Naive thymus-derived CD4-positive, alpha-beta T cell (primary cell): ENCODE measurements around the gene SPTAN1. TPM values are rescaled to one million over a fixed set of nuclear protein-coding genes. Genes with fewer than 3 reads are reported as not detected.
"Not testable (repeated sequence)": the region's sequence is repeated elsewhere in the genome, so short reads cannot be mapped to it uniquely, and the experiment has no call there.

Source experiments
- ATAC-seq: fragments of 150-1000 bp; cut with Tn5 transposase; 2 replicates; pipeline ENCODE4 v1.10.0; 2021; ENCODE audit warnings: mild to moderate bottlenecking, moderate library complexity
- CTCF ChIA-PET: fragments of 350-600 bp; sonication (Branson Sonifier 250); formaldehyde crosslinking; loops from one replicate; lab custom pipeline; 2021; ENCODE audit warnings: antibody characterized with exemption; lab: Charles Lee
- POLR2A ChIA-PET: fragments of 350-600 bp; sonication (Branson Sonifier 250); formaldehyde crosslinking; loops from one replicate; lab custom pipeline; 2021; ENCODE audit warnings: antibody characterized with exemption, inconsistent platforms; lab: Charles Lee
- DNase-seq, 9 donors: peaks; one replicate each; pipeline versions ENCODE4 v3.0.0 to v3.0.0-alpha.2; 2020 to 2022; ENCODE audit warnings: mixed read lengths in 1 of 9
- H3K27ac ChIP-seq: one replicate; pipeline ENCODE4 v1.7.0; 2013; ENCODE audit warnings: mild to moderate bottlenecking, low read depth, low read length, moderate library complexity
- H3K27me3 ChIP-seq, 2 donors: one replicate each; pipeline ENCODE4 v1.7.0; 2013; ENCODE audit warnings: low read length in 2 of 2, mild to moderate bottlenecking in 2 of 2, moderate library complexity in 2 of 2; ENCODE audit not compliant: control insufficient read depth in 2 of 2, insufficient read depth in 2 of 2
- H3K36me3 ChIP-seq, 3 experiments: 1 replicate in 2 of 3; 2 replicates in 1 of 3; pipeline ENCODE4 v1.7.0; 2013; ENCODE audit warnings: low read length in 3 of 3, mild to moderate bottlenecking in 3 of 3, moderate library complexity in 1 of 3; ENCODE audit not compliant: insufficient read depth in 3 of 3, control insufficient read depth in 2 of 3
- H3K4me1 ChIP-seq, 2 donors: one replicate each; pipeline ENCODE4 v1.7.0; 2013; ENCODE audit warnings: low read length in 2 of 2, mild to moderate bottlenecking in 2 of 2, moderate library complexity in 1 of 2; ENCODE audit not compliant: control insufficient read depth in 2 of 2, insufficient read depth in 2 of 2
- H3K4me3 ChIP-seq: 2 replicates; pipeline ENCODE4 v1.7.0; 2013; ENCODE audit warnings: mild to moderate bottlenecking, low read length
- H3K9me3 ChIP-seq, 3 experiments: 1 replicate in 2 of 3; 2 replicates in 1 of 3; pipeline ENCODE4 v1.7.0; 2013; ENCODE audit warnings: low read length in 3 of 3; ENCODE audit not compliant: control insufficient read depth in 2 of 3
- H3K27ac Mint-ChIP-seq, 9 donors: one replicate each; pipeline ENCODE4 v1.8.0; 2020 to 2022; ENCODE audit warnings: mixed read lengths in 9 of 9, mild to moderate bottlenecking in 8 of 9, moderate library complexity in 5 of 9, inconsistent platforms in 2 of 9
- H3K27me3 Mint-ChIP-seq, 5 donors: one replicate each; pipeline ENCODE4 v1.8.0; 2021 to 2022; ENCODE audit warnings: mixed read lengths in 5 of 5, mild to moderate bottlenecking in 1 of 5
- H3K36me3 Mint-ChIP-seq, 5 donors: one replicate each; pipeline ENCODE4 v1.8.0; 2020 to 2022; ENCODE audit warnings: mixed read lengths in 5 of 5, mild to moderate bottlenecking in 3 of 5, inconsistent platforms in 1 of 5
- H3K4me1 Mint-ChIP-seq, 7 donors: one replicate each; pipeline ENCODE4 v1.8.0; 2020 to 2022; ENCODE audit warnings: mixed read lengths in 7 of 7, mild to moderate bottlenecking in 3 of 7, inconsistent platforms in 1 of 7
- H3K4me3 Mint-ChIP-seq, 10 donors: one replicate each; pipeline ENCODE4 v1.8.0; 2020 to 2022; ENCODE audit warnings: mild to moderate bottlenecking in 10 of 10, mixed read lengths in 10 of 10, moderate library complexity in 6 of 10, inconsistent platforms in 2 of 10
- H3K9me3 Mint-ChIP-seq, 11 donors: one replicate each; pipeline ENCODE4 v1.8.0; 2020 to 2022; ENCODE audit warnings: mixed read lengths in 11 of 11, mild to moderate bottlenecking in 4 of 11, inconsistent platforms in 1 of 11, moderate library complexity in 1 of 11
- intact Hi-C, 2 donors: fragments of 100-400 bp; cut with micrococcal nuclease; formaldehyde crosslinking; loops; one replicate each; pipeline ENCODE4 v1.15.1; 2023
- polyA plus RNA-seq, 2 donors: library from polyadenylated mRNA; unstranded; fragments of 300-500 nt; fragmentation: Illumina TruSeq; gene quantifications; one replicate each; pipeline ENCODE4 v1.2.3, GENCODE V29; 2021
- total RNA-seq, 6 experiments: library from RNA in 5 of 6; stranded (reverse) in 5 of 6; gene quantifications; 1 replicate in 5 of 6; 2 replicates in 1 of 6; pipeline ENCODE4 v1.2.3 and lab custom pipeline; 2021 to 2026

The SPTAN1 gene
- total and polyA plus RNA-seq, 7 experiments from 2014 or later, result 46.6 to 433 (median 365) TPM

- H3K4me3 Mint-ChIP-seq, result peak overlapping the region in 6 of 10 donors; percentile 8 to 97 (median 92)
- H3K36me3 Mint-ChIP-seq, result peaks cover 0 to 1% (median 0%) of the 10 kb centered on the region in 5 donors
- no peaks in the 10 kb centered on the region for H3K27me3 Mint-ChIP-seq
- H3K27ac Mint-ChIP-seq, result peak overlapping the region in 3 of 9 donors; percentile 17 to 100 (median 95)
- H3K4me1 Mint-ChIP-seq, result peaks cover 0 to 14% (median 7%) of the 10 kb centered on the region in 7 donors
- H3K27me3 ChIP-seq, result no peaks in the 10 kb centered on the region
- H3K9me3 ChIP-seq, result no peaks in the 10 kb centered on the region
- H3K27ac ChIP-seq, result no peak overlapping the region
- peaks cover 3 to 9% of the 10 kb centered on the region in 2 donors for H3K4me1 ChIP-seq
- POLR2A ChIA-PET, result interaction anchor here (1.1 to 2.4 kb wide), 7 partner anchors 27 to 316 kb away, joined by 3 to 32 read pairs (median 5); partner anchors contain the start of genes ENDOG, SET and ZER1
- H3K36me3 ChIP-seq, result peaks cover 0 to 3% (median 0%) of the 10 kb centered on the region in 3 experiments
- CTCF ChIA-PET, result interaction anchor here (0.6 to 1.7 kb wide), 3 partner anchors 20 to 994 kb away, joined by 3 to 6 read pairs (median 4); no protein-coding TSS in a partner anchor
- no peaks in the 10 kb centered on the region for H3K9me3 Mint-ChIP-seq
- ATAC-seq (no peak), DNase-seq (no peak)
- intact Hi-C loops, result loop anchor here (1.0 to 5.0 kb wide), 4 partner anchors 115 to 225 kb away; partner anchors contain the start of genes ENDOG (in 1 of the 2), LRRC8A (in 1 of the 2), TBC1D13 (in 1 of the 2) and ZER1 (in 1 of the 2)
- no peak overlapping the region for H3K4me3 ChIP-seq
Observed at GRCh38 chr9:128657796-128658195, 105.4 kb downstream of the SPTAN1 start.

GRCh38 chr9:128666481-128666941 lies 114.1 kb downstream of the SPTAN1 start:
- POLR2A ChIA-PET, H3K27me3 Mint-ChIP-seq, ATAC-seq, H3K36me3 Mint-ChIP-seq, H3K27ac ChIP-seq, H3K4me3 ChIP-seq, DNase-seq, H3K4me1 ChIP-seq, H3K4me1 Mint-ChIP-seq, H3K27ac Mint-ChIP-seq, intact Hi-C loops, H3K9me3 Mint-ChIP-seq, H3K9me3 ChIP-seq, H3K27me3 ChIP-seq, H3K36me3 ChIP-seq, H3K4me3 Mint-ChIP-seq: not testable (repeated sequence)
- CTCF ChIA-PET, result interaction anchor here (0.7 kb wide), 1 partner anchor 9 kb away, joined by 3 read pairs; no protein-coding TSS in a partner anchor

GRCh38 chr9:128669786-128670185 lies 117.4 kb downstream of the SPTAN1 start:
- intact Hi-C loops, result no loop called here

GRCh38 chr9:128675382-128675781 lies 123.0 kb downstream of the SPTAN1 start:
- Mint-ChIP-seq H3K4me1 (peaks cover 0 to 2% (median 0%) of the 10 kb centered on the region in 7 donors), H3K9me3 (no peaks in the 10 kb centered on the region), H3K4me3 (no peak overlapping the region), H3K27me3 (no peaks in the 10 kb centered on the region), H3K27ac (no peak overlapping the region), H3K36me3 (peaks cover 0 to 2% (median 0%) of the 10 kb centered on the region in 5 donors)
- Histone ChIP-seq H3K36me3 (no peaks in the 10 kb centered on the region), H3K4me1 (no peaks in the 10 kb centered on the region), H3K27ac (no peak overlapping the region), H3K4me3 (no peak overlapping the region), H3K9me3 (no peaks in the 10 kb centered on the region), H3K27me3 (no peaks in the 10 kb centered on the region)
- ChIA-PET POLR2A (interaction anchor here (0.9 to 1.4 kb wide), 2 partner anchors 9 to 14 kb away, joined by 3 to 6 read pairs; no protein-coding TSS in a partner anchor), CTCF (interaction anchor here (0.6 to 0.7 kb wide), 2 partner anchors 9 to 22 kb away, joined by 3 read pairs; no protein-coding TSS in a partner anchor)
- DNase-seq (no peak), ATAC-seq (no peak)
- intact Hi-C loops, result no loop called here

More at GRCh38 chr9:128669786-128670185, 117.4 kb downstream of the SPTAN1 start:
- no peaks in the 10 kb centered on the region for H3K4me1 ChIP-seq
- H3K27me3 ChIP-seq, result no peaks in the 10 kb centered on the region
- CTCF ChIA-PET, result no interaction called here
- no peaks in the 10 kb centered on the region for H3K9me3 ChIP-seq
- ATAC-seq (no peak), DNase-seq (no peak)
- no peak overlapping the region for H3K27ac ChIP-seq
- Mint-ChIP-seq H3K4me1 (no peaks in the 10 kb centered on the region), H3K27me3 (no peaks in the 10 kb centered on the region), H3K4me3 (no peak overlapping the region), H3K9me3 (no peaks in the 10 kb centered on the region), H3K36me3 (no peaks in the 10 kb centered on the region), H3K27ac (no peak overlapping the region)
- POLR2A ChIA-PET, result no interaction called here
- H3K36me3 ChIP-seq, result no peaks in the 10 kb centered on the region
- no peak overlapping the region for H3K4me3 ChIP-seq

GRCh38 chr9:128677794-128678193 lies 125.4 kb downstream of the SPTAN1 start:
- Mint-ChIP-seq H3K4me3 (no peak overlapping the region), H3K27ac (no peak overlapping the region), H3K27me3 (no peaks in the 10 kb centered on the region), H3K36me3 (peaks cover 0 to 5% (median 0%) of the 10 kb centered on the region in 5 donors), H3K9me3 (no peaks in the 10 kb centered on the region), H3K4me1 (peaks cover 3 to 8% (median 5%) of the 10 kb centered on the region in 7 donors)
- H3K9me3 ChIP-seq, result no peaks in the 10 kb centered on the region
- ChIA-PET CTCF (interaction anchor here (0.7 kb wide), 1 partner anchor 38 kb away, joined by 3 read pairs; no protein-coding TSS in a partner anchor), POLR2A (interaction anchor here (0.6 to 1.7 kb wide), 3 partner anchors 12 to 286 kb away, joined by 3 to 5 read pairs (median 3); partner anchors contain the start of gene SET)
- no peak overlapping the region for H3K4me3 ChIP-seq
- intact Hi-C loops, result no loop called here
- no peak for ATAC-seq
- DNase-seq, result no peak
- H3K27me3 ChIP-seq, result no peaks in the 10 kb centered on the region
- no peak overlapping the region for H3K27ac ChIP-seq
- H3K4me1 ChIP-seq, result no peaks in the 10 kb centered on the region
- no peaks in the 10 kb centered on the region for H3K36me3 ChIP-seq

Other genes with a start within 250 kb of the SPTAN1 start
- 10 to 100 TPM; 11.5 to 27.2 (median 21.6) TPM for gene TRUB2, start 230.1 kb upstream of the SPTAN1 start, total RNA-seq
- 10 to 100 TPM; 19.8 to 26.3 TPM for gene TRUB2, start 230.1 kb upstream of the SPTAN1 start, polyA plus RNA-seq
- gene COQ4, start 229.7 kb upstream of the SPTAN1 start, total RNA-seq, result 10 to 100 TPM; 32.9 to 47.2 (median 42.4) TPM
- 10 to 100 TPM; 29.6 to 30.3 TPM for gene COQ4, start 229.7 kb upstream of the SPTAN1 start, polyA plus RNA-seq
- gene SLC27A4, start 212.1 kb upstream of the SPTAN1 start, total RNA-seq, result 10 to 100 TPM in 4 of 5 experiments, 1 to 10 TPM in 1; 6.4 to 20.1 (median 12.1) TPM
- gene SLC27A4, start 212.1 kb upstream of the SPTAN1 start, polyA plus RNA-seq, result 1 to 10 TPM; 6.1 to 7.3 TPM
- 10 to 100 TPM; 32.3 to 72.4 (median 47.5) TPM for gene URM1, start 181.2 kb upstream of the SPTAN1 start, total RNA-seq
- gene URM1, start 181.2 kb upstream of the SPTAN1 start, polyA plus RNA-seq, result 10 to 100 TPM; 49.9 to 50.0 TPM
- gene CERCAM, start 131.7 kb upstream of the SPTAN1 start, total RNA-seq, result 1 to 10 TPM in 1 of 5 experiments, under 1 TPM in 4; 0.19 to 2.2 (median 0.77) TPM
- gene CERCAM, start 131.7 kb upstream of the SPTAN1 start, polyA plus RNA-seq, result under 1 TPM; 0.15 to 0.54 TPM
- gene ODF2, start 96.6 kb upstream of the SPTAN1 start, total RNA-seq, result 10 to 100 TPM; 25.0 to 52.8 (median 30.2) TPM
- gene ODF2, start 96.6 kb upstream of the SPTAN1 start, polyA plus RNA-seq, result 10 to 100 TPM; 15.7 to 28.8 TPM
- 10 to 100 TPM; 14.2 to 46.5 (median 30.5) TPM for gene GLE1, start 47.9 kb upstream of the SPTAN1 start, total RNA-seq
- gene GLE1, start 47.9 kb upstream of the SPTAN1 start, polyA plus RNA-seq, result 10 to 100 TPM; 21.2 to 34.5 TPM
- gene DYNC2I2, start 104.3 kb downstream of the SPTAN1 start, total RNA-seq, result 10 to 100 TPM in 1 of 5 experiments, 1 to 10 TPM in 4; 2.5 to 41.7 (median 3.8) TPM
- 1 to 10 TPM; 1.4 to 2.5 TPM for gene DYNC2I2, start 104.3 kb downstream of the SPTAN1 start, polyA plus RNA-seq
- 100 to 1,000 TPM; 222 to 488 (median 270) TPM for gene SET, start 136.6 kb downstream of the SPTAN1 start, total RNA-seq
- gene SET, start 136.6 kb downstream of the SPTAN1 start, polyA plus RNA-seq, result 100 to 1,000 TPM; 133 to 200 TPM
- 10 to 100 TPM in 1 of 5 experiments, 1 to 10 TPM in 4; 1.1 to 11.7 (median 1.6) TPM for gene PKN3, start 149.9 kb downstream of the SPTAN1 start, total RNA-seq
- 1 to 10 TPM in 1 of 2 donors, under 1 TPM in 1; 0.93 to 1.1 TPM for gene PKN3, start 149.9 kb downstream of the SPTAN1 start, polyA plus RNA-seq
- gene ZDHHC12, start 171.5 kb downstream of the SPTAN1 start, total RNA-seq, result 10 to 100 TPM; 21.2 to 70.3 (median 25.7) TPM
- gene ZDHHC12, start 171.5 kb downstream of the SPTAN1 start, polyA plus RNA-seq, result 10 to 100 TPM; 63.2 to 74.2 TPM
- 10 to 100 TPM; 22.7 to 51.2 (median 34.7) TPM for gene ZER1, start 219.3 kb downstream of the SPTAN1 start, total RNA-seq
- gene ZER1, start 219.3 kb downstream of the SPTAN1 start, polyA plus RNA-seq, result 10 to 100 TPM; 37.6 to 57.7 TPM
- 10 to 100 TPM; 21.0 to 35.2 (median 24.9) TPM for gene TBC1D13, start 234.7 kb downstream of the SPTAN1 start, total RNA-seq
- gene TBC1D13, start 234.7 kb downstream of the SPTAN1 start, polyA plus RNA-seq, result 10 to 100 TPM; 18.6 to 43.5 TPM